AG09309 (cell line): ENCODE measurements around the gene PGLYRP3.
"Not testable (repeated sequence)": the region's sequence is repeated elsewhere in the genome, so short reads cannot be mapped to it uniquely, and the experiment has no call there.

Source experiments
- DNase-seq: peaks from one replicate; pipeline ENCODE4 v3.0.0-alpha.2; 2010; ENCODE audit warnings: low read depth
- H3K4me3 ChIP-seq: 2 replicates; pipeline ENCODE4 v1.5.1; 2011; ENCODE audit warnings: mild to moderate bottlenecking, low read depth, low read length, moderate library complexity; ENCODE audit not compliant: control insufficient read depth
- CTCF ChIP-seq: IDR thresholded peaks from 2 replicates; pipeline ENCODE4 v1.5.1; 2011; ENCODE audit warnings: mild to moderate bottlenecking, low read depth, low read length, inconsistent platforms; ENCODE audit not compliant: insufficient read depth, control insufficient read depth; ENCODE audit errors: missing control alignments

Gene PGLYRP3

GRCh38 chr1:153348511-153349362, 36.0 kb upstream of the PGLYRP3 start, which contains the start of gene PGLYRP4:
Gene PGLYRP4 (minus strand): TSS chr1:153348841. CDS start chr1:153347932, 909 bp downstream.
- TF ChIP-seq CTCF = no peak
- DNase-seq = no peak
- no peak within 1 kb of the TSS for H3K4me3 ChIP-seq

- DNase-seq = no peak
Measured at GRCh38 chr1:153347856-153348255, 35.1 kb upstream of the PGLYRP3 start.

GRCh38 chr1:153347049-153347448, 34.3 kb upstream of the PGLYRP3 start:
- not testable (repeated sequence) for DNase-seq, H3K4me3 ChIP-seq

More at GRCh38 chr1:153347856-153348255, 35.1 kb upstream of the PGLYRP3 start:
- no peak for TF ChIP-seq CTCF
- H3K4me3 ChIP-seq = no peak overlapping the region

GRCh38 chr1:153346077-153346723, 33.4 kb upstream of the PGLYRP3 start:
- DNase-seq = no peak
- no peak overlapping the region for H3K4me3 ChIP-seq
- TF ChIP-seq CTCF = no peak

- TF ChIP-seq CTCF = no peak
- no peak for DNase-seq
- no peak overlapping the region for H3K4me3 ChIP-seq
Measured at GRCh38 chr1:153345187-153346076, 32.7 kb upstream of the PGLYRP3 start.

GRCh38 chr1:153344718-153345025, 31.9 kb upstream of the PGLYRP3 start:
- DNase-seq = no peak
- H3K4me3 ChIP-seq = no peak overlapping the region
- TF ChIP-seq CTCF = no peak
